Stimulated activated CD8-positive, alpha-beta memory T cell treated with anti-CD3 and anti-CD28 coated beads, Interleukin-4, amount 100 ng/mL, for 1 hour (primary cell): ENCODE results near the gene DENND1C.

Experiments
- DNase-seq, 2 donors: peaks; one replicate each; pipeline ENCODE4 v3.0.0-alpha.2; 2020; ENCODE audit warnings: low read depth in 2 of 2, low spot score in 1 of 2

DENND1C gene

GRCh38 chr19:6480848-6481415, 655 bp downstream of the DENND1C start:
- DNase-seq: no peak

- DNase-seq: no peak
Observed at GRCh38 chr19:6479836-6480398, 1.7 kb downstream of the DENND1C start.

GRCh38 chr19:6478815-6479214, 2.8 kb downstream of the DENND1C start:
- DNase-seq: no peak

- no peak for DNase-seq
Observed at GRCh38 chr19:6476896-6477431, 4.6 kb downstream of the DENND1C start.

GRCh38 chr19:6476155-6476895, 5.3 kb downstream of the DENND1C start:
- DNase-seq: peak in 1 of 2 donors; percentile 36

- DNase-seq: no peak
Observed at GRCh38 chr19:6475321-6476108, 6.1 kb downstream of the DENND1C start.

GRCh38 chr19:6473647-6474046, 7.9 kb downstream of the DENND1C start:
- DNase-seq: no peak

GRCh38 chr19:6472713-6473112, 8.9 kb downstream of the DENND1C start:
- DNase-seq: no peak

- DNase-seq: no peak
Observed at GRCh38 chr19:6471076-6471475, 10.5 kb downstream of the DENND1C start.

GRCh38 chr19:6470173-6470572, 11.4 kb downstream of the DENND1C start:
- no peak for DNase-seq

- no peak for DNase-seq
Observed at GRCh38 chr19:6467384-6467783, 14.2 kb downstream of the DENND1C start.

GRCh38 chr19:6466526-6467248, 14.9 kb downstream of the DENND1C start:
- DNase-seq: no peak

- DNase-seq: no peak
Observed at GRCh38 chr19:6465663-6466062, 15.9 kb downstream of the DENND1C start.

GRCh38 chr19:6465006-6465405, 16.6 kb downstream of the DENND1C start:
- no peak for DNase-seq

- DNase-seq: peak in 1 of 2 donors; percentile 39
Observed at GRCh38 chr19:6464070-6464873, 17.3 kb downstream of the DENND1C start, which contains the start of gene CRB3. CRB3 (plus strand) TSS chr19:6464271; CDS start chr19:6464702, 431 bp downstream.

- peak; percentile 93 to 95 for DNase-seq
Observed at GRCh38 chr19:6460099-6460884, 21.3 kb downstream of the DENND1C start.

- DNase-seq: peak in 1 of 2 donors; percentile 27
Observed at GRCh38 chr19:6459262-6460098, 22.1 kb downstream of the DENND1C start, which contains the start of gene SLC25A23. SLC25A23 (minus strand) TSS chr19:6459792; CDS start chr19:6459628, 164 bp downstream.

GRCh38 chr19:6458695-6459261, 22.8 kb downstream of the DENND1C start:
- no peak for DNase-seq
